Ovary (tissue), 9 donors: Measurements from ENCODE around the gene NOS1. TPM values are rescaled to one million over a fixed set of nuclear protein-coding genes. Genes with fewer than 3 reads are reported as not detected.

Source experiments
- DNase-seq, 5 donors: peaks; one replicate each; pipeline ENCODE4 v3.0.0-alpha.2; 2019 to 2020
- H3K27ac ChIP-seq, 2 donors: fragments of 200-600 bp; one replicate each; pipeline versions ENCODE4 v1.5.1 to v1.8.0; 2019 to 2022
- H3K27me3 ChIP-seq: fragments of 200-600 bp; one replicate; pipeline ENCODE4 v1.8.0; 2022
- H3K36me3 ChIP-seq: fragments of 200-600 bp; sonication (generic); one replicate; pipeline ENCODE4 v1.5.1; 2019
- H3K4me1 ChIP-seq: one replicate; pipeline ENCODE4 v1.8.1; 2013; ENCODE audit warnings: mild to moderate bottlenecking, moderate library complexity; ENCODE audit not compliant: insufficient read depth
- H3K4me3 ChIP-seq: fragments of 200-600 bp; sonication (generic); one replicate; pipeline ENCODE4 v1.5.1; 2017
- H3K9me3 ChIP-seq, 2 donors: fragments of 200-600 bp in 1 of 2; sonication (generic) in 1 of 2; one replicate each; pipeline versions ENCODE4 v1.5.1 to v1.8.1; 2013 to 2019; ENCODE audit warnings: mild to moderate bottlenecking in 1 of 2, moderate library complexity in 1 of 2
- EP300 ChIP-seq: sonication (generic); formaldehyde crosslinking; IDR thresholded peaks from one replicate; pipeline ENCODE4 v1.6.1; 2017; ENCODE audit warnings: antibody characterized with exemption
- POLR2A ChIP-seq: fragments of 450-650 bp; IDR thresholded peaks from one replicate; pipeline ENCODE4 v1.6.1; 2017; ENCODE audit warnings: antibody characterized with exemption, mild to moderate bottlenecking, moderate library complexity
- WGBS, 3 donors: extraction: QIAGEN DNeasy Blood & Tissue Kit in 1 of 3; methylation state at CpG; one replicate each; pipeline versions ENCODE4 v1.1.5 to v1.1.7; 2013 to 2017; 5-methylcytosine and 5-hydroxymethylcytosine counted together
- intact Hi-C, 4 donors: fragments of 100-400 bp; cut with DNase I; formaldehyde crosslinking; loops; one replicate each; pipeline versions ENCODE4 v1.11.0 to v1.15.1; 2022 to 2023
- polyA plus RNA-seq, 2 donors: library from polyadenylated mRNA; stranded (reverse); fragments of 200-250 nt in 1 of 2; fragments of 350-450 nt in 1 of 2; fragmentation: Illumina TruSeq in 1 of 2; extraction: RNeasy Lipid Tissue Mini Kit (QIAGEN cat#74804) in 1 of 2; gene quantifications; one replicate each; pipeline ENCODE4 v1.2.3, GENCODE V29; 2013 to 2014
- total RNA-seq, 7 donors: library from RNA; depleted of rRNA in 2 of 7; stranded (reverse); fragments of >200 nt in 2 of 7; fragmentation: NEBNext Ultra II Directional in 3 of 7; extraction: Animal tissue kit (Norgen Biotek cat#: 25700) in 3 of 7; gene quantifications; one replicate each; pipeline versions ENCODE4 v1.1.0 to v1.2.4, GENCODE V29; 2016 to 2023
- TF ChIP-seq, protein P1 (sequence below), 3 donors: fragments of 450-650 bp in 2 of 3; fragments of 200-600 bp in 1 of 3; IDR thresholded peaks; one replicate each; pipeline versions ENCODE4 v1.5.1 to v1.8.0; 2016 to 2022; ENCODE audit warnings: antibody characterized with exemption in 3 of 3, mild to moderate bottlenecking in 1 of 3
- donor health status: DM: no; HTN: no; CAD: no; lungs with moderate emphysema.
- donor health status: DM: no; HTN: no; CAD: no.
- donor health status: Bipolar disorder and iron deficiency.
- donor health status: DM: yes; HTN: yes; CAD: no.
- donor health status: DM: no; HTN: no; CAD: no.
- donor health status: DM: yes; HTN: yes; CAD: no.

The NOS1 gene
- total and polyA plus RNA-seq, 9 donors, result 0.05 to 0.48 (median 0.22) TPM

DNA sequence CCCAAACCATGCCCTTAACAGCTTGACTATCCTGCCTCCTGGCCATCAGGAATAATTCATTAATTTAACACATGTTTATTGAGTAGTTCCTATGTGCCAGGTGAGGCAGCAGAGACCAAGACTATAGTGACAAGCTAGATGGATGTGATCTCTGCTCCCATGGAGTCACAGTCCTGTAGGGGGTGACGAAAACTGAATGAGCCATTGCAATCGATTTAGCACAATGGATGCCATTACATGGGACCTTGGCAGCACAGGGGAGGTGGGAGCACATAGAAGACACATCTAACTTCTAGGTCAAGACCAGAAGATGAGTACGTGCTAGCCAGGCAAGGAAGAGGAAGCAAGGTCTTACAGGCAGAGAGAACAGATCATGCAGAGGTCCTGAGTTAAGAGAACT is 68.7 kb downstream of the NOS1 start:
- Histone ChIP-seq H3K4me3 (no peak overlapping the region), H3K9me3 (no peaks in the 10 kb centered on the region), H3K36me3 (no peaks in the 10 kb centered on the region), H3K27ac (no peak overlapping the region), H3K27me3 (no peaks in the 10 kb centered on the region), H3K4me1 (no peaks in the 10 kb centered on the region)
- DNase-seq, result no peak
- WGBS, 3 donors, result 69 to 82% (median 80%) methylated on average over 3 of the region's 3 CpGs
- no peak for TF ChIP-seq EP300
- intact Hi-C loops, result no loop called here

DNA sequence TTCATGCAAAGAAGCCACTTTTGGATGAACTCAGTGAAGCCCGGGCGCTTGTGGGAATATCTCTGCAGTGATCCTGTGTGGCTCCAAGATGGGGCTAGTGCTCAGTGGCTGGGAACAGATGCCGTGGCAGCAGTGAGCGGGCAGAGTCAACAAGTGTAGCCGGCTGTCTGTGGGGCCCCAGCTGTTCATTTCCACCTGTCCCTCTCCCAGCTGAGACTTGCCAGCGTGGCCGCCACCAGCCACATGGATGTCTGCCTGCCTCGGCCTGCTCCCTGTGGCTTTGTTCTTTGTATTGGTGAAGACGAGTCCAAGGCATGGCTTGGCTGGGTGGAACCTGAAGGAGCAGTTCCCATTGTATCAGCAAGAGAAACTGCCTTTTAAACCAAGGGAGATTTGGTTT is 77.3 kb downstream of the NOS1 start:
- intact Hi-C loops, result no loop called here
- H3K9me3 ChIP-seq, result no peaks in the 10 kb centered on the region
- no peak for DNase-seq
- H3K4me3 ChIP-seq, result no peak overlapping the region
- 75 to 80% (median 79%) methylated on average over 9 of the region's 9 CpGs for WGBS, 3 donors
- no peaks in the 10 kb centered on the region for H3K4me1 ChIP-seq
- H3K27me3 ChIP-seq, result no peaks in the 10 kb centered on the region
- TF ChIP-seq, protein P1, sequence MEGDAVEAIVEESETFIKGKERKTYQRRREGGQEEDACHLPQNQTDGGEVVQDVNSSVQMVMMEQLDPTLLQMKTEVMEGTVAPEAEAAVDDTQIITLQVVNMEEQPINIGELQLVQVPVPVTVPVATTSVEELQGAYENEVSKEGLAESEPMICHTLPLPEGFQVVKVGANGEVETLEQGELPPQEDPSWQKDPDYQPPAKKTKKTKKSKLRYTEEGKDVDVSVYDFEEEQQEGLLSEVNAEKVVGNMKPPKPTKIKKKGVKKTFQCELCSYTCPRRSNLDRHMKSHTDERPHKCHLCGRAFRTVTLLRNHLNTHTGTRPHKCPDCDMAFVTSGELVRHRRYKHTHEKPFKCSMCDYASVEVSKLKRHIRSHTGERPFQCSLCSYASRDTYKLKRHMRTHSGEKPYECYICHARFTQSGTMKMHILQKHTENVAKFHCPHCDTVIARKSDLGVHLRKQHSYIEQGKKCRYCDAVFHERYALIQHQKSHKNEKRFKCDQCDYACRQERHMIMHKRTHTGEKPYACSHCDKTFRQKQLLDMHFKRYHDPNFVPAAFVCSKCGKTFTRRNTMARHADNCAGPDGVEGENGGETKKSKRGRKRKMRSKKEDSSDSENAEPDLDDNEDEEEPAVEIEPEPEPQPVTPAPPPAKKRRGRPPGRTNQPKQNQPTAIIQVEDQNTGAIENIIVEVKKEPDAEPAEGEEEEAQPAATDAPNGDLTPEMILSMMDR (IDR thresholded peaks at IDR 0.05), result no peak
- TF ChIP-seq POLR2A, result no peak
- TF ChIP-seq EP300, result no peak
- no peak overlapping the region for H3K27ac ChIP-seq
- H3K36me3 ChIP-seq, result no peaks in the 10 kb centered on the region

DNA sequence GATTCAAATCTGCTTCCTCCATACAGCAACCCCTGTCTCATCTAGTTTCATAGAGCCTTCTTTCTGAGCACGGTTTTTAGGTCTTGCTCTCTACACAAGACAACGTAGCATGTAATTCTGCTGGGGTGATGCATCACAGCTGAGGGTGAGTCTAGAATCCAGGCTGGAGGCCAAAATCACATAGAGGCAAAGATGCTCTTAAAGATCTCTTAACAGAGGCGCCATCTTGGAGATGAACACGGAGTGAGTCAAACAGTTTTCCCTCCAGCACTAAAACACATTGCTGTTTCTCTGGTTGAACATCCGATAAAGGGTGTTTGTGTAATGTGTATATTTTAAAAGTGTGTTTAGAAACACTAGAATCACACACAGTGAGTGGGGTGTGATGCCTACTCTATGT is 78.9 kb downstream of the NOS1 start:
- WGBS, 3 donors, result 77 to 84% (median 79%) methylated on average over 5 of the region's 5 CpGs
- Histone ChIP-seq H3K36me3 (no peaks in the 10 kb centered on the region), H3K9me3 (peaks cover 0 to 4% of the 10 kb centered on the region in 2 donors), H3K4me1 (no peaks in the 10 kb centered on the region), H3K27ac (no peak overlapping the region), H3K27me3 (no peaks in the 10 kb centered on the region), H3K4me3 (no peak overlapping the region)
- no peak for DNase-seq
- no peak for TF ChIP-seq EP300
- intact Hi-C loops, result no loop called here

DNA sequence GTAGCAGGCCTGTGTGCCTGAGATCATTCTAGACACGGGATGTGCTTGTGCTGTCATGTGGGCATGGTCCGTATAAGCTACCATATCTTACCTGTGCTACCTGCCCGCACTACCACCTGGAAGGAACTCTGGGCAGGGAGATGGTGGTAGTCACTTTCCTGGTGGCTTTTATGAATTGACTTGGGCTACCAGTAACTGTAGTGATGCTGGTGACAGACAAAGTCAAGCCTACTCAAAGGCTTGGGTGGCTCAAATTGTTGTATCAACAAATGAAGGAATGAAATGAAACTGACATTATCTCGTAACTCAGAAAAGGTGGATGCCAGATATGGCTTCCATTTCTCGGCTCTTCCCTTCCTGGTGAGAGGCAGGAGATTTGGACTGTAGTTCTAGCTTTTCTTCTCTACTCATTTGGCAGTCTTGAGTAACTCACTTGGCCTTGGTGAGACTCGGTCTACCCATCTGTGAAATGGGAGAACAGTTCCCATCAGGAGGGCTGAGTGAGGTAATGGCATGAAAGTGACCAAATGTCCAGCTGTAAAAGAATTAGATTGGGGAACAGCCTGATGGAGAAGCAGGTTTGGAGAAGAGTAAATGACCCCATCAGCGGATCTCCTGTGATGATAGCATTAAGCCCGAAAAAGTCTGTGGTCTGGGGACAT is 81.3 kb downstream of the NOS1 start:
- H3K9me3 ChIP-seq, result peaks cover 0 to 4% of the 10 kb centered on the region in 2 donors
- H3K27ac ChIP-seq, result no peak overlapping the region
- intact Hi-C loops, result no loop called here
- H3K36me3 ChIP-seq, result no peaks in the 10 kb centered on the region
- no peaks in the 10 kb centered on the region for H3K27me3 ChIP-seq
- WGBS, 3 donors, result 79 to 83% (median 82%) methylated on average over 8 of the region's 8 CpGs
- H3K4me3 ChIP-seq, result no peak overlapping the region
- DNase-seq, result no peak
- TF ChIP-seq EP300 (no peak), POLR2A (no peak)
- TF ChIP-seq, protein P1 (IDR thresholded peaks at IDR 0.05), result no peak
- H3K4me1 ChIP-seq, result no peaks in the 10 kb centered on the region

DNA sequence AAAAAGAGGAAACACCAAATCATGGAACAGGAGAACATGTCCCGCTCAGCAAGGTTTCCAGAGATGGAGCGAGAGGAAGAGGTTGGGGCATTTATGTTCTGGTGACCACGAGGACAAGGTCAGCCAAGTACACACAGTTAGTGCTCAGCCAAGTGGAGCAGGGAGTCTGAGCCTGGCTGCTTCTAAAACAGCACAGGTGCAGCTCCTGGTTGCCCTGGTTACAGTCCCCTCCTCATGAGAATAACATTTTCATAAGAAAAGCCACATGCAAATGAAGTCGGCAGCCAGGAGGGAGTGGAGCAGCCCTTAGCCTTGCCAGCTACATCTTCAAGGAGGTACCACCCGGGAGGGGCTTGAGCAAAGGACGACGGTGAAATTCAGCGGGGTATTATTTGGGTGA is 81.8 kb downstream of the NOS1 start:
- TF ChIP-seq EP300, result no peak
- TF ChIP-seq, protein P1 (IDR thresholded peaks at IDR 0.05), result no peak
- Histone ChIP-seq H3K36me3 (no peaks in the 10 kb centered on the region), H3K27me3 (no peaks in the 10 kb centered on the region), H3K9me3 (peaks cover 0 to 4% of the 10 kb centered on the region in 2 donors), H3K4me3 (no peak overlapping the region), H3K4me1 (no peaks in the 10 kb centered on the region), H3K27ac (no peak overlapping the region)
- WGBS, 3 donors, result 27 to 32% (median 31%) methylated on average over 8 of the region's 8 CpGs
- DNase-seq, result no peak
- intact Hi-C loops, result no loop called here
